Neuronal stem cell (in vitro differentiated cells): ENCODE results near the gene DTNB.

Experiments used
- DNase-seq: peaks from one replicate; pipeline ENCODE4 v3.0.0-alpha.2; 2013; ENCODE audit warnings: low spot score
- H2AFZ ChIP-seq: one replicate; pipeline ENCODE4 v1.6.1; 2013; ENCODE audit warnings: mild to moderate bottlenecking, low read length, inconsistent platforms
- H2AK5ac ChIP-seq: 2 replicates; pipeline ENCODE4 v1.6.1; 2013; ENCODE audit warnings: low read depth, mild to moderate bottlenecking, inconsistent platforms, low read length, moderate library complexity, mixed read lengths
- H2BK120ac ChIP-seq: 2 replicates; pipeline ENCODE4 v1.6.1; 2013; ENCODE audit warnings: low read depth, mild to moderate bottlenecking, inconsistent platforms, low read length, moderate library complexity, mixed read lengths
- H2BK12ac ChIP-seq: one replicate; pipeline ENCODE4 v1.6.1; 2013; ENCODE audit warnings: low read length, inconsistent platforms
- H2BK15ac ChIP-seq: 2 replicates; pipeline ENCODE4 v1.6.1; 2013; ENCODE audit warnings: mild to moderate bottlenecking, low read length, inconsistent platforms, mixed read lengths
- H2BK5ac ChIP-seq: one replicate; pipeline ENCODE4 v1.6.1; 2013; ENCODE audit warnings: inconsistent platforms, mild to moderate bottlenecking, low read length, moderate library complexity
- H3K14ac ChIP-seq: one replicate; pipeline ENCODE4 v1.6.1; 2013; ENCODE audit warnings: low read length, inconsistent platforms
- H3K18ac ChIP-seq: 2 replicates; pipeline ENCODE4 v1.6.1; 2013; ENCODE audit warnings: low read length, inconsistent platforms
- H3K23ac ChIP-seq: 2 replicates; pipeline ENCODE4 v1.6.1; 2013; ENCODE audit warnings: low read depth, mild to moderate bottlenecking, mixed read lengths, low read length, inconsistent platforms; ENCODE audit not compliant: poor library complexity
- H3K27ac ChIP-seq: replicated peaks from 3 replicates; pipeline ENCODE4 v1.5.1; 2013; ENCODE audit warnings: low read length, inconsistent platforms
- H3K27me3 ChIP-seq, 3 experiments: 2 replicates each; pipeline ENCODE4 v1.6.1; 2013; ENCODE audit warnings: low read length in 3 of 3, mild to moderate bottlenecking in 2 of 3, inconsistent platforms in 1 of 3, low read depth in 1 of 3, mixed read lengths in 1 of 3, moderate library complexity in 1 of 3; ENCODE audit not compliant: control insufficient read depth in 3 of 3, insufficient read depth in 3 of 3
- H3K36me3 ChIP-seq, 2 donors: replicated peaks in 1 of 2; 2 replicates each; pipeline ENCODE4 v1.6.1; 2013; ENCODE audit warnings: low read length in 2 of 2; ENCODE audit not compliant: control insufficient read depth in 2 of 2, insufficient read depth in 2 of 2
- H3K4ac ChIP-seq: 2 replicates; pipeline ENCODE4 v1.6.1; 2013; ENCODE audit warnings: inconsistent platforms, mild to moderate bottlenecking, low read length, moderate library complexity
- H3K4me1 ChIP-seq, 2 donors: 1 replicate in 1 of 2; 2 replicates in 1 of 2; pipeline ENCODE4 v1.6.1; 2013; ENCODE audit warnings: low read length in 2 of 2, low read depth in 1 of 2; ENCODE audit not compliant: control insufficient read depth in 2 of 2, insufficient read depth in 1 of 2
- H3K4me2 ChIP-seq: one replicate; pipeline ENCODE4 v1.6.1; 2013; ENCODE audit warnings: mild to moderate bottlenecking, low read length, inconsistent platforms; ENCODE audit not compliant: insufficient read depth, poor library complexity, severe bottlenecking
- H3K4me3 ChIP-seq, 2 donors: 2 replicates each; pipeline ENCODE4 v1.5.1; 2013; ENCODE audit warnings: low read length in 2 of 2, mild to moderate bottlenecking in 2 of 2, inconsistent platforms in 1 of 2, moderate library complexity in 1 of 2
- H3K79me1 ChIP-seq: one replicate; pipeline ENCODE4 v1.6.1; 2013; ENCODE audit warnings: low read depth, mild to moderate bottlenecking, inconsistent platforms, low read length, moderate library complexity
- H3K9ac ChIP-seq: one replicate; pipeline ENCODE4 v1.6.1; 2013; ENCODE audit warnings: mild to moderate bottlenecking, low read depth, low read length, inconsistent platforms; ENCODE audit not compliant: poor library complexity
- H3K9me3 ChIP-seq, 2 donors: replicated peaks in 1 of 2; 2 replicates each; pipeline versions ENCODE3 to v1.6.1; 2013; ENCODE audit warnings: low read length in 2 of 2, mild to moderate bottlenecking in 2 of 2, inconsistent platforms in 1 of 2, low read depth in 1 of 2, mixed read lengths in 1 of 2, moderate library complexity in 1 of 2; ENCODE audit not compliant: control insufficient read depth in 2 of 2, insufficient read depth in 1 of 2
- H4K8ac ChIP-seq: one replicate; pipeline ENCODE4 v1.6.1; 2013; ENCODE audit warnings: low read depth, mild to moderate bottlenecking, inconsistent platforms, low read length, moderate library complexity
- H4K91ac ChIP-seq: one replicate; pipeline ENCODE4 v1.6.1; 2013; ENCODE audit warnings: low read length, low read depth, mild to moderate bottlenecking, inconsistent platforms; ENCODE audit not compliant: poor library complexity
- WGBS, 2 donors: extraction: QIAGEN DNeasy Blood & Tissue Kit; methylation state at CpG; one replicate each; pipeline ENCODE4 v1.1.7; 2013; ENCODE audit warnings: missing lambda C conversion rate in 2 of 2, mixed read lengths in 1 of 2; ENCODE audit not compliant: insufficient read length in 2 of 2, insufficient replicate concordance in 1 of 2; ENCODE audit errors: extremely low coverage in 2 of 2; 5-methylcytosine and 5-hydroxymethylcytosine counted together

DTNB gene

DNA sequence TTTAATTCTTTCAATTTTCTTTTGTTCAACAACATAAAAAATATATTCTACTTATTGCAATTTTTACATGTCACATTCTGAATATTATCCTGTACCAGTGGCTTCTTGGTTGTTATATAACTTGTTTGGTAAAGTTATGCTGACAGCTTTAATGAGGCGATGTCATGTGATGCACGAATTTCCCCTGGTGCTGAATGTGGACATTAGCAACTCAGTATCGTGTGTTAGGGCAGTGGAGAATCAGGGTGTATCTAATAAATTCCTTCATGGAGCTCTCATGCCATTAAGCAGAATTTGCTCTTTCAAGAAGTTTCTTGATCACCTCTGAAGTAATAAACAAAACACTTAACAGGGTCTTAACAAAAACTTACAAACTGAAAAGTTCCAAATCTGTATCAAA lies 232.0 kb downstream of the DTNB start:
- H2BK120ac ChIP-seq, result no peak overlapping the region
- no CpG with 5 or more reads among the region's 3 CpGs for WGBS, 2 donors

DNA sequence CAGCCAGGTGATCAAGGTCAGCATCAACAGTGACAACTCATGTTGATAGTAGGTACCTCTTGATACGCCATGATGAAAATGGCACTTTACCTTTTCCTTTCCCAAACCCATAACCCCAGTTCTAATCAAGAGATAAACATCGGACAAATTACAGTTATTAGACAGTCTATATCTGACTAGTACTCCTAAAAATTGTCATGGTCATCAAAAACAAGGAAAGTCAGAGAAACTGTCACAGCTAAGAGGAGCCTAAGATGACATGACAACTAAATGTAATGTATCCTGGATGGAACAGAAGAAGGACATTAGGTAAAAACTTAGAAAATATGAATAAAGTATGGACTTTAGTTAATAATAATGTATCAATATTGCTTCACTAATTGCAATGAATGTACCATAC lies 234.6 kb downstream of the DTNB start:
- Histone ChIP-seq H2AK5ac (no peak overlapping the region), H2BK5ac (no peak overlapping the region), H3K4me1 (no peaks in the 10 kb centered on the region), H3K4me3 (no peak overlapping the region), H2BK12ac (no peak overlapping the region), H3K9ac (no peak overlapping the region), H3K4ac (no peak overlapping the region), H3K27ac (no peak overlapping the region), H3K36me3 (peaks cover 3 to 6% of the 10 kb centered on the region in 2 donors), H2BK120ac (no peak overlapping the region), H3K79me1 (no peaks in the 10 kb centered on the region), H3K9me3 (peaks cover 4 to 12% of the 10 kb centered on the region in 2 donors), H2AFZ (no peak overlapping the region), H3K4me2 (no peak overlapping the region), H4K8ac (no peak overlapping the region), H3K14ac (no peak overlapping the region), H4K91ac (no peak overlapping the region), H3K27me3 (no peaks in the 10 kb centered on the region), H3K23ac (no peak overlapping the region), H3K18ac (no peak overlapping the region), H2BK15ac (no peak overlapping the region)
- no CpG with 5 or more reads among the region's 2 CpGs for WGBS, 2 donors
- no peak for DNase-seq

More for the DNA sequence above, 232.0 kb downstream of the DTNB start:
- Histone ChIP-seq H2BK12ac (no peak overlapping the region), H3K4ac (no peak overlapping the region), H4K91ac (no peak overlapping the region), H3K9ac (no peak overlapping the region), H3K9me3 (no peaks in the 10 kb centered on the region), H3K79me1 (no peaks in the 10 kb centered on the region), H2AFZ (no peak overlapping the region), H3K27ac (no peak overlapping the region), H4K8ac (no peak overlapping the region), H3K23ac (no peak overlapping the region), H3K4me2 (no peak overlapping the region), H3K14ac (no peak overlapping the region), H2BK15ac (no peak overlapping the region), H2AK5ac (no peak overlapping the region), H3K4me3 (no peak overlapping the region), H3K4me1 (no peaks in the 10 kb centered on the region), H3K36me3 (no peaks in the 10 kb centered on the region), H3K27me3 (no peaks in the 10 kb centered on the region), H2BK5ac (no peak overlapping the region), H3K18ac (no peak overlapping the region)
- no peak for DNase-seq

DNA sequence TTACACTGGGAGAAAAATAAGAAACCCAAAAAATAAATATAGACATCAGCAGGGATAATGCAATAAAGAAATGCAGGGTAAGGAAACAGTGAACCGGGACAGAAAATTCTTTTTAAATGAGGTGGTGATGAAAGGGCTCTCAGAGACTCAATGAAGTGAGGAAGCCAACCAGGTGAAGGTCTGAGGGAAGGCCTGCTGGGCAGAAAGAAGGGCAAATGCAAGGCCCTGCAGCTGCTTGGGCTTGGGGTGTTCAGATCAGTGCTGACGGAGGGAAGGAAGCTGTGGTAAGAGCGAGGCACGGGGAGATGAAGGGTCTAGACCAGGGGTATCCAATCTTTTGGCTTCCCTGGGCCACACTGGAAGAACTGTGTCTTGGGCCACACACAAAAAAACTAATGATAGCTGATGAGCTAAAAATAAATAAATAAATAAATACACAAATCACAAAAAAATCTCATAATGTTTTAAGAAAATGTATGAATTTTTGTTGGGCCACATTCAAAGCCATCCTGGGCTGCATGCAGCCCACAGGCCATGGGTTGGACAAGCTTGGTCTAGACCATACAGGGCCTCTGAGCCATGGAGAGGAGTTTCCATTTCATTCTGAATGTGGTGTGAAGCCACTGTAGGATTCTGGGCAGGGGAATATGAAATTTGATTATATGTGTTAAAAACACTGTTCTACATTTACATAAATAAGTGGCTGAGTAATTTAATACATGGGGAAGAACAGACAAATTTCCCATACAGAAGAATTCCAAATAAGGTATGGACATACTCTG lies 235.3 kb downstream of the DTNB start:
- H2BK120ac ChIP-seq, result no peak overlapping the region
- no peak overlapping the region for H3K23ac ChIP-seq
- H4K91ac ChIP-seq, result no peak overlapping the region
- H2AK5ac ChIP-seq, result no peak overlapping the region
- H3K18ac ChIP-seq, result no peak overlapping the region
- no peak for DNase-seq
- H4K8ac ChIP-seq, result no peak overlapping the region
- no peak overlapping the region for H3K4me3 ChIP-seq
- no peak overlapping the region for H2AFZ ChIP-seq
- H3K4me1 ChIP-seq, result no peaks in the 10 kb centered on the region
- no peak overlapping the region for H2BK12ac ChIP-seq
- H3K27me3 ChIP-seq, result no peaks in the 10 kb centered on the region
- H3K9ac ChIP-seq, result no peak overlapping the region
- H3K9me3 ChIP-seq, result peaks cover 4 to 12% of the 10 kb centered on the region in 2 donors
- no peak overlapping the region for H3K4ac ChIP-seq
- peaks cover 3 to 6% of the 10 kb centered on the region in 2 donors for H3K36me3 ChIP-seq
- no peaks in the 10 kb centered on the region for H3K79me1 ChIP-seq
- H2BK15ac ChIP-seq, result no peak overlapping the region
- H3K4me2 ChIP-seq, result no peak overlapping the region
- WGBS, 2 donors, result no CpG with 5 or more reads among the region's 4 CpGs
- H3K14ac ChIP-seq, result no peak overlapping the region
- H2BK5ac ChIP-seq, result no peak overlapping the region
- no peak overlapping the region for H3K27ac ChIP-seq

DNA sequence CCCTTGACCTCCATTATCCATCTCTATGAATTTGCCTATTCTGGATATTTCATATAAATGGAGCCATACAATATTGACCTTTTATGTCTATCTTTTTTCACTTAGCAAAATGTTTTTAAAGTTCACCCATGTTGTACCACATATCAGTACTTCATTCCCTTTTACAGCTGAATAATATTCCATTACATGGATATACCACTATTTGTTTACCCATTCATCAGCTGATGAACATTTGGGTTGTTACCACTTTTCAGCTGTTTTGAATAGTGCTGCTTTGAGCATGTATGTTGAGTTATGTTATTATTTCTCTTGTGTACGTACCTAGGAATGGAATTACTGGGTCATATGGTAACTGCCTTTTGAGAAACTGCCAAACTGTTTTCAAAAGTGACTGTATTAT lies 238.0 kb downstream of the DTNB start:
- WGBS, 2 donors, result no CpG with 5 or more reads among the region's 1 CpG
- Histone ChIP-seq H2AFZ (no peak overlapping the region), H3K4me3 (no peak overlapping the region), H2BK120ac (no peak overlapping the region), H2BK15ac (no peak overlapping the region), H3K23ac (no peak overlapping the region), H3K4me2 (no peak overlapping the region), H3K4ac (no peak overlapping the region), H3K36me3 (peaks cover 6 to 7% of the 10 kb centered on the region in 2 donors), H2BK12ac (no peak overlapping the region), H3K4me1 (no peaks in the 10 kb centered on the region), H4K8ac (no peak overlapping the region), H3K27me3 (no peaks in the 10 kb centered on the region), H3K9me3 (peaks cover 4 to 12% of the 10 kb centered on the region in 2 donors), H2AK5ac (no peak overlapping the region), H3K27ac (no peak overlapping the region), H2BK5ac (no peak overlapping the region), H4K91ac (no peak overlapping the region), H3K14ac (no peak overlapping the region), H3K79me1 (no peaks in the 10 kb centered on the region), H3K9ac (no peak overlapping the region), H3K18ac (no peak overlapping the region)
- DNase-seq, result no peak
